BJ (cell line): ENCODE data around the gene ZC2HC1C. TPM values are rescaled to one million over a fixed set of nuclear protein-coding genes. Genes with fewer than 3 reads are reported as not detected.
"Not testable (repeated sequence)": the region's sequence is repeated elsewhere in the genome, so short reads cannot be mapped to it uniquely, and the experiment has no call there.

Source experiments
- CTCF ChIA-PET: fragments of 350-600 bp; formaldehyde crosslinking; extraction: SDS; loops from one replicate; lab custom pipeline; 2021; ENCODE audit warnings: antibody characterized with exemption, inconsistent platforms; lab: Yijun Ruan, JAX
- POLR2A ChIA-PET: fragments of 300-600 bp; sonication (Branson Sonifier 250); formaldehyde crosslinking; extraction: SDS; loops from one replicate; lab custom pipeline; 2021; ENCODE audit warnings: antibody characterized with exemption; lab: Charles Lee
- DNase-seq: peaks from one replicate; pipeline ENCODE4 v3.0.0-alpha.2; 2011; ENCODE audit warnings: low read depth
- H3K27me3 ChIP-seq: 2 replicates; pipeline ENCODE4 v1.6.0; 2011; ENCODE audit warnings: low read length; ENCODE audit not compliant: control insufficient read depth, insufficient read depth
- H3K36me3 ChIP-seq: 2 replicates; pipeline ENCODE4 v1.5.1; 2011; ENCODE audit warnings: low read length; ENCODE audit not compliant: control insufficient read depth, insufficient read depth
- H3K4me3 ChIP-seq: 2 replicates; pipeline ENCODE4 v1.5.1; 2011; ENCODE audit warnings: low read depth, mild to moderate bottlenecking, control low read depth, low read length
- CTCF ChIP-seq: IDR thresholded peaks from 2 replicates; pipeline ENCODE4 v1.5.1; 2011; ENCODE audit warnings: low read depth, mild to moderate bottlenecking, control low read depth, inconsistent platforms, low read length, moderate library complexity; ENCODE audit not compliant: insufficient read depth
- polyA plus RNA-seq: library from polyadenylated mRNA; depleted of rRNA; stranded (reverse); fragments of >200 nt; gene quantifications from 2 replicates; pipeline ENCODE4 v1.2.3, GENCODE V29; 2011

The ZC2HC1C gene
- polyA plus RNA-seq, 1 experiment = 0.85 TPM

DNA sequence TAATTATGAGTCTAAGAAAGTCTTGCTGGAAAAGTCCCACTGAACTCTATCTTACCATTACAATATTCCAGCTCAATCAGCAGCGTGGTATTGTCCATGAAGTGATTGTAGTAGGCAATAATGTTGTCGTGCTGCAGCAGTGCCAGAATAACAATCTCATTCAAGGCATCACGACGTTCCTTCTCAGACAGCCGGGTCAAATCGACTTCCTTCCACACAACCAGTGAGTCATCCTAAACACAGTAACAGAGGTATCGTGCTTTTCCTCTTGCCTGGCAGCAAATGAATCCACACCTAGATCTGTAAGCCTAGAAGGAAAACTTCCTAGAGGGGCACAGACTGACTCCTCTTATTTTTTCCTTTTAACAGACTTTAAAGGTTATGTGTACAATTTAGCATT lies 54.5 kb downstream of the ZC2HC1C start:
- ChIA-PET CTCF (interaction anchor here (4.7 to 9.3 kb wide), 2 partner anchors 36 to 180 kb away, joined by 16 to 118 read pairs; no protein-coding TSS in a partner anchor), POLR2A (no interaction called here)
- no peak for TF ChIP-seq CTCF
- no peak for DNase-seq
- no peaks in the 10 kb centered on the region for H3K36me3 ChIP-seq
- no peaks in the 10 kb centered on the region for H3K27me3 ChIP-seq
- H3K4me3 ChIP-seq = no peak overlapping the region

- POLR2A ChIA-PET = no interaction called here
- no peak for DNase-seq
- Histone ChIP-seq H3K4me3 (peak overlapping the region; percentile 72), H3K27me3 (no peaks in the 10 kb centered on the region), H3K36me3 (no peaks in the 10 kb centered on the region)
- TF ChIP-seq CTCF = no peak
- CTCF ChIA-PET = interaction anchor here (0.6 to 9.3 kb wide), 6 partner anchors 35 to 402 kb away, joined by 3 to 118 read pairs (median 6); no protein-coding TSS in a partner anchor
Observed at GRCh38 chr14:75125617-75126016, 56.2 kb downstream of the ZC2HC1C start.

DNA sequence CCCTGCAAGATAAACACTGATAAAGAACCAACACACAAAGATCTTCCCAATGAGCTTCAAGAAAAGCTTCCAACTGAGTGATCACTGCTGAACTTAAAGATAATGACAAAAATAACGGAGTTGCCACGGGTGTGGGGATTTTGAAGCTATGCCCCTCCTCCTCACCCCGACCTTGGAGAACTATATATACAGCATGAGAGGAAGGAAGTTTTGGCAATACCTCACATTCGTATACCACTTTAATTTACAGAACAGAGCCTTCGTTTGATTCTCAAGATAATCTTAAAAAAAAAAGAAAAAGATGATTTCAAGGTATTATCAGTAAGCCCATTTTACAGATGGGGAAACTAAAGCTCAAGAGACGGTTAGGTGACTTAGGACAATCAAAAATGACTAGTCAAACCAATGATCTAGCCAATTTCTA lies 56.7 kb downstream of the ZC2HC1C start:
- no peak for DNase-seq
- H3K27me3 ChIP-seq = no peaks in the 10 kb centered on the region
- peak overlapping the region; percentile 72 for H3K4me3 ChIP-seq
- CTCF ChIA-PET = interaction anchor here (0.7 to 9.3 kb wide), 4 partner anchors 38 to 192 kb away, joined by 3 to 118 read pairs (median 13); no protein-coding TSS in a partner anchor
- no peaks in the 10 kb centered on the region for H3K36me3 ChIP-seq
- no peak for TF ChIP-seq CTCF
- POLR2A ChIA-PET = interaction anchor here (0.6 kb wide), 2 partner anchors 172 to 179 kb away, joined by 3 to 6 read pairs; no protein-coding TSS in a partner anchor

DNA sequence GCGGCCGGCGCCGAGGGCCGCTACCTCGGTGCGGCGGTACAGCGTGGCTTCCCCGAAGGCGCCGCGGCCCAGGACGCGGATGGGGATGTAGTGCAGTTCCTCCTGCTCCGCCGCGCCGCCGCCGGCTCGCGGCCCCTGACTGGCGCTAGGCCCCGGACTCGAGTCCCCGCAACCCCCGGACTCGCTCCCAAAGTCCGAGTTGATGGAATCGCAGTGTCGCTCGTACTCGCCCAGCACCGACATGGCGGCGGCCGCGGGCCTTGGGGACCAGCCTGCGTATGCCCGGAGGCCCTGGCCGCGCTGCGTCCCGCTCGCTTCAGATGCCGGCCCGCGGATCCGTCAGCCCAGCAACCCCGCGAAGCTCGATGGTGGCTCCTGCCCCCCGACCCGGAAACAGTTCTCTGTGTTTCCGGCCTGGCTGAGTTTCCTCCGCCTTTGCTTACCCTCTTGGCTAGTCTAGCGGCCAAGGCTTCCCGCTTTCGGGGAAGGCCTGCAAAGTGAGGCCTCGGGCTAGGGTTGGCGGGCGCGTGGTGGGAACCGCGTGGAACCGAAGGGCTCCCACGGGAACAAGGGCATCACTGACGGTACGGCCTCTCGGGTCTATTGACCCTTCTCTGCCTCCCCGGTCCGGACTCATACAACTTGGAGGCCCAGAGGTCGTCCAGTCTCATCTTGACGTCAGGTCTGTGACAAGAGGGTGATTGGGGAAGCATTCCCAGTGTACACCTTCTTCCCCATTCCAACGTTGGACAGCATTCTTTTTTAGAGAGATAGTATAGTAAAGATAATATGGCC lies 57.4 kb downstream of the ZC2HC1C start, which contains the start of gene NEK9:
TSS of gene NEK9 (minus strand) at position 370 of the 795 bp plus-strand sequence. CDS start at position 243, 127 bp downstream.
- CTCF ChIA-PET = interaction anchor here (0.7 to 9.3 kb wide), 5 partner anchors 39 to 177 kb away, joined by 3 to 118 read pairs (median 10); no protein-coding TSS in a partner anchor
- POLR2A ChIA-PET = interaction anchor here (0.6 kb wide), 1 partner anchor 179 kb away, joined by 3 read pairs; no protein-coding TSS in a partner anchor

DNA sequence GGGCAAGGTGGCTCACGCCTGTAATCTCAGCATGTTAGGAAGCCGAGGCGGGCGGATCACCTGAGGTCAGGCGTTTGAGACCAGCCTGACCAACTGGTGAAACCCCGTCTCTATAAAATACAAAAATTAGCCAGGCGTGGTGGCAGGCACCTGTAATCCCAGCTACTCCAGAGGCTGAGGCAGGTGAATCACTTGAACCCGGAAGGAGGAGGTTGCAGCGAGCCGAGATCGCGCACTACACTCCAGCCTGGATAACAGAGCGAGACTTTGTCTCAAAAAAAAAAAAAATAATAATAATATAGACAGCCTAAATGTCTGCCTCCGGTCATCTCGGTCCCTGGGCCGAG lies 58.0 kb downstream of the ZC2HC1C start:
- CTCF ChIA-PET = interaction anchor here (0.7 to 9.3 kb wide), 4 partner anchors 43 to 177 kb away, joined by 3 to 118 read pairs (median 9); no protein-coding TSS in a partner anchor
- POLR2A ChIA-PET, H3K27me3 ChIP-seq, H3K36me3 ChIP-seq, DNase-seq: not testable (repeated sequence)
- H3K4me3 ChIP-seq = peak overlapping the region; percentile 72

More for the DNA sequence above, 57.4 kb downstream of the ZC2HC1C start, which contains the start of gene NEK9:
- peak within 1 kb of the TSS; percentile 72 for H3K4me3 ChIP-seq
- H3K36me3 ChIP-seq = no peaks in the 10 kb centered on the region
- no peak for TF ChIP-seq CTCF
- DNase-seq = no peak
- H3K27me3 ChIP-seq = no peaks in the 10 kb centered on the region
